HepG2 (cell line): ENCODE data around the gene OGFR. TPM values are rescaled to one million over a fixed set of nuclear protein-coding genes. Genes with fewer than 3 reads are reported as not detected.
A peak's percentile ranks its signal among the peaks of the same experiment; 100 is the strongest.

Experiments used
- ARNTL ChIP-seq: sonication (generic); formaldehyde crosslinking; IDR thresholded peaks from 2 replicates; pipeline ENCODE4 v1.4.0; 2020; ENCODE audit warnings: mild to moderate bottlenecking, missing genetic modification reagents
- CEBPB ChIP-seq: IDR thresholded peaks from 2 replicates; pipeline ENCODE4 v1.6.1; 2011; ENCODE audit warnings: low read depth, low read length, improper control_type of control experiment, borderline replicate concordance
- CEBPG ChIP-seq: IDR thresholded peaks from 2 replicates; pipeline ENCODE4 v1.6.1; 2016
- HMGXB4 ChIP-seq, 2 experiments: sonication (generic) in 1 of 2; formaldehyde crosslinking in 1 of 2; IDR thresholded peaks; 2 replicates each; pipeline versions ENCODE4 v1.4.0 to v1.6.1; 2018 to 2020; ENCODE audit warnings: missing genetic modification reagents in 2 of 2, borderline replicate concordance in 1 of 2, low read depth in 1 of 2, mild to moderate bottlenecking in 1 of 2, missing biosample characterization in 1 of 2
- ISX ChIP-seq: sonication (generic); formaldehyde crosslinking; conservative IDR thresholded peaks from 2 replicates; pipeline ENCODE4 v1.5.0; 2020; ENCODE audit warnings: missing genetic modification reagents
- MAFK ChIP-seq, 2 experiments: IDR thresholded peaks in 1 of 2; conservative IDR thresholded peaks in 1 of 2; 2 replicates each; pipeline ENCODE4 v1.6.1; 2011; ENCODE audit warnings: improper control_type of control experiment in 2 of 2, low read length in 2 of 2
- NFE2L1 ChIP-seq: sonication (generic); formaldehyde crosslinking; IDR thresholded peaks from 2 replicates; pipeline ENCODE4 v1.4.0; 2020; ENCODE audit warnings: missing genetic modification reagents, mild to moderate bottlenecking, borderline replicate concordance
- NR2C2 ChIP-seq: sonication (generic); formaldehyde crosslinking; IDR thresholded peaks from 2 replicates; pipeline ENCODE4 v1.4.0; 2020; ENCODE audit warnings: missing genetic modification reagents, mild to moderate bottlenecking, moderate library complexity, borderline replicate concordance
- PITX1 ChIP-seq: sonication (generic); formaldehyde crosslinking; IDR thresholded peaks from 2 replicates; pipeline ENCODE4 v1.5.1; 2020; ENCODE audit warnings: mild to moderate bottlenecking, missing genetic modification reagents
- POLR2G ChIP-seq: fragments of 200-400 bp; formaldehyde crosslinking; IDR thresholded peaks from 2 replicates; pipeline ENCODE4 v1.6.1; 2018; ENCODE audit warnings: mild to moderate bottlenecking, low read depth, low read length, moderate library complexity
- RAD21 ChIP-seq: fragments of 450-650 bp; formaldehyde crosslinking; IDR thresholded peaks from 2 replicates; pipeline ENCODE4 v1.5.0; 2020; ENCODE audit warnings: mild to moderate bottlenecking
- RFX1 ChIP-seq: fragments of 450-650 bp; IDR thresholded peaks from 2 replicates; pipeline ENCODE4 v1.6.1; 2017
- RFX3 ChIP-seq: IDR thresholded peaks from 2 replicates; pipeline ENCODE4 v1.6.1; 2016; ENCODE audit warnings: missing biosample characterization, missing genetic modification reagents
- SRF ChIP-seq: IDR thresholded peaks from 2 replicates; pipeline ENCODE4 v1.6.1; 2011; ENCODE audit warnings: mild to moderate bottlenecking, low read depth, low read length, moderate library complexity
- U2AF2 ChIP-seq: fragments of 200-400 bp; formaldehyde crosslinking; IDR thresholded peaks from 2 replicates; pipeline ENCODE4 v1.6.1; 2017; ENCODE audit warnings: low read depth, mild to moderate bottlenecking, low read length
- ZBTB33 ChIP-seq: sonication (generic); formaldehyde crosslinking; IDR thresholded peaks from 2 replicates; pipeline ENCODE4 v1.4.0; 2020; ENCODE audit warnings: missing genetic modification reagents
- ZBTB7A ChIP-seq: sonication (generic); formaldehyde crosslinking; IDR thresholded peaks from 2 replicates; pipeline ENCODE4 v1.8.0; 2022; ENCODE audit warnings: mild to moderate bottlenecking, missing genetic modification reagents
- ZFP1 ChIP-seq: IDR thresholded peaks from 2 replicates; pipeline ENCODE4 v1.6.1; 2016
- ZNF12 ChIP-seq: sonication (generic); formaldehyde crosslinking; IDR thresholded peaks from 2 replicates; pipeline ENCODE4 v1.5.0; 2020; ENCODE audit warnings: missing genetic modification reagents
- ZNF205 ChIP-seq: IDR thresholded peaks from 2 replicates; pipeline ENCODE4 v1.6.1; 2018; ENCODE audit warnings: missing biosample characterization, missing genetic modification reagents
- ZNF337 ChIP-seq: sonication (generic); formaldehyde crosslinking; IDR thresholded peaks from 2 replicates; pipeline ENCODE4 v1.5.1; 2020; ENCODE audit warnings: missing genetic modification reagents, low read depth, mild to moderate bottlenecking, borderline replicate concordance
- ZNF709 ChIP-seq: sonication (generic); formaldehyde crosslinking; IDR thresholded peaks from 2 replicates; pipeline ENCODE4 v1.5.0; 2020; ENCODE audit warnings: mild to moderate bottlenecking, missing genetic modification reagents
- polyA plus RNA-seq, 8 experiments: library from polyadenylated mRNA; depleted of rRNA in 3 of 8; stranded (reverse) in 7 of 8; unstranded in 1 of 8; fragments of >200 nt; fragmentation: Illumina TruSeq in 4 of 8; extraction: Trizol in 4 of 8; gene quantifications; 2 replicates each; pipeline versions ENCODE4 v1.2.1 to v1.2.3, GENCODE V29; 2011 to 2016; ENCODE audit warnings: low read depth in 4 of 8, missing spikeins in 1 of 8, mixed read lengths in 1 of 8; ENCODE audit not compliant: insufficient read depth in 1 of 8
- total RNA-seq, 5 experiments: library from RNA; depleted of rRNA; stranded (reverse); fragments of >200 nt; fragmentation: Illumina TruSeq; extraction: Trizol; gene quantifications; 2 replicates each; pipeline ENCODE4 v1.2.3, GENCODE V29; 2016; ENCODE audit warnings: low read depth in 1 of 5
- TF ChIP-seq, protein P1 (sequence below): fragments of 450-650 bp; IDR thresholded peaks from 2 replicates; pipeline ENCODE4 v1.6.1; 2017; ENCODE audit warnings: mild to moderate bottlenecking
- TF ChIP-seq, protein P2 (sequence below): sonication (generic); formaldehyde crosslinking; IDR thresholded peaks from 2 replicates; pipeline ENCODE4 v1.4.0; 2020; ENCODE audit warnings: missing genetic modification reagents, mild to moderate bottlenecking, borderline replicate concordance

The OGFR gene
- total and polyA plus RNA-seq, 2 of the 13 experiments (the other 11 are each of a cell fraction or from before 2014, with no cell fraction given) = 47.7 to 81.8 TPM

DNA sequence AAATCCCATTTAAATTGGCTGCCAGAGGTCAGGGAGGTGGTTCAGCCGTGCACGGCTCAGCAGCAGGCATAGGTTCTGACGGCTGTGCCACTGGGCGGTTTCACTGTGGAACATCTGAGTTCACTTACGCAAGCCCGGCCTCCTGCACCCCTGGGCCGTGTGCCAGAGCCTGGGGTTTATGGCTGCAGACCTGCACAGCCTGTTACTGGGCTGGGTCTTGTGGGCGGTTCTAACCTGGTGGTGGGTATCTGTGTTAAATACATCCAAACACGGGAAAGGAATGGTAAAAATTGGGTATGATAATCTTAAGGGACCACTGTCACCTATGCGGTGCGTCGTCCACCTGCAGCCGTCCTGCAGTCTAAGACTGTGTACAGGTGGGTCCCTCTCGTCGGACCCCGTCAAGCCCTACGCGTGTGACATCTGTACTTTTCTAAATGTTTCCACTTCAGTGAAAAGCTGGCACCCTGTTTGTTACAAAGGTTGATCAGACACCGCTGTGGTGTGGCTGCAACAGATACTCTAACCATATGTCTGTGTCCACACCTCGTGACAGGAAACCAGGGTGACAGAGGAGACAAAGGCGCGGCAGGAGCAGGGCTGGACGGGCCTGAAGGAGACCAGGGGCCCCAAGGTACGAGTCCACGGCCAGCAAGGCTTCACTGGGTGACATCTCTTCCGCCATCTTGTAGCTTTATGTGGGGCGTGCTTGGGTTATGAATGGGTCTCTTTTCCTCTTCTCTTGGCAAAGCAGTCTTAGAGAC, 33.7 kb downstream of the OGFR start (continued):
- TF ChIP-seq NR2C2 (CRISPR knock-in tag) (no peak), ZNF205 (CRISPR knock-in tag) (no peak), MAFK (conservative IDR thresholded peaks at IDR 0.05 in 1 of 2, IDR thresholded peaks at IDR 0.05 in 1 of 2; ENCODE audit: low read length in 2 of 2) (no peak), PITX1 (no peak), CEBPG (CRISPR knock-in tag) (peak; percentile 84), ZNF709 (CRISPR knock-in tag) (no peak), RFX3 (CRISPR knock-in tag) (no peak), RFX1 (no peak), POLR2G (peak; percentile 30; the same call in 1 of the 2 replicates), ZNF337 (CRISPR knock-in tag) (no peak), HMGXB4 (CRISPR knock-in tag; IDR thresholded peaks at IDR 0.05; ENCODE audit: borderline replicate concordance in 1 of 2, low read depth in 1 of 2) (no peak), ZBTB7A (no peak), SRF (no peak), CEBPB (peak; percentile 91), ZNF12 (CRISPR knock-in tag) (peak; percentile 60), U2AF2 (no peak), RAD21 (CRISPR knock-in tag) (no peak), ZFP1 (CRISPR knock-in tag) (no peak), ISX (CRISPR knock-in tag) (no peak), NFE2L1 (no peak), ZBTB33 (peak; percentile 26; the same call in 1 of the 2 replicates), ARNTL (CRISPR knock-in tag) (no peak)
- TF ChIP-seq, protein P1, sequence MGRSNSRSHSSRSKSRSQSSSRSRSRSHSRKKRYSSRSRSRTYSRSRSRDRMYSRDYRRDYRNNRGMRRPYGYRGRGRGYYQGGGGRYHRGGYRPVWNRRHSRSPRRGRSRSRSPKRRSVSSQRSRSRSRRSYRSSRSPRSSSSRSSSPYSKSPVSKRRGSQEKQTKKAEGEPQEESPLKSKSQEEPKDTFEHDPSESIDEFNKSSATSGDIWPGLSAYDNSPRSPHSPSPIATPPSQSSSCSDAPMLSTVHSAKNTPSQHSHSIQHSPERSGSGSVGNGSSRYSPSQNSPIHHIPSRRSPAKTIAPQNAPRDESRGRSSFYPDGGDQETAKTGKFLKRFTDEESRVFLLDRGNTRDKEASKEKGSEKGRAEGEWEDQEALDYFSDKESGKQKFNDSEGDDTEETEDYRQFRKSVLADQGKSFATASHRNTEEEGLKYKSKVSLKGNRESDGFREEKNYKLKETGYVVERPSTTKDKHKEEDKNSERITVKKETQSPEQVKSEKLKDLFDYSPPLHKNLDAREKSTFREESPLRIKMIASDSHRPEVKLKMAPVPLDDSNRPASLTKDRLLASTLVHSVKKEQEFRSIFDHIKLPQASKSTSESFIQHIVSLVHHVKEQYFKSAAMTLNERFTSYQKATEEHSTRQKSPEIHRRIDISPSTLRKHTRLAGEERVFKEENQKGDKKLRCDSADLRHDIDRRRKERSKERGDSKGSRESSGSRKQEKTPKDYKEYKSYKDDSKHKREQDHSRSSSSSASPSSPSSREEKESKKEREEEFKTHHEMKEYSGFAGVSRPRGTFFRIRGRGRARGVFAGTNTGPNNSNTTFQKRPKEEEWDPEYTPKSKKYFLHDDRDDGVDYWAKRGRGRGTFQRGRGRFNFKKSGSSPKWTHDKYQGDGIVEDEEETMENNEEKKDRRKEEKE = no peak
- TF ChIP-seq, protein P2, sequence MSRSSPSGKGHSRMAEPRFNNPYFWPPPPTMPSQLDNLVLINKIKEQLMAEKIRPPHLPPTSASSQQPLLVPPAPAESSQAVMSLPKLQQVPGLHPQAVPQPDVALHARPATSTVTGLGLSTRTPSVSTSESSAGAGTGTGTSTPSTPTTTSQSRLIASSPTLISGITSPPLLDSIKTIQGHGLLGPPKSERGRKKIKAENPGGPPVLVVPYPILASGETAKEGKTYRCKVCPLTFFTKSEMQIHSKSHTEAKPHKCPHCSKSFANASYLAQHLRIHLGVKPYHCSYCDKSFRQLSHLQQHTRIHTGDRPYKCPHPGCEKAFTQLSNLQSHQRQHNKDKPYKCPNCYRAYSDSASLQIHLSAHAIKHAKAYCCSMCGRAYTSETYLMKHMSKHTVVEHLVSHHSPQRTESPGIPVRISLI (CRISPR knock-in tag) = no peak
